NCI-H510A (cell line): Measurements from ENCODE around the gene MTOR.
A peak's percentile ranks its signal among the peaks of the same experiment; 100 is the strongest.
"Not testable (repeated sequence)": the region's sequence is repeated elsewhere in the genome, so short reads cannot be mapped to it uniquely, and the experiment has no call there.

ENCODE experiments used
- DNase-seq: peaks from one replicate; lab custom pipeline; 2025; lab: John Stamatoyannopoulos, UW

Gene MTOR

DNA sequence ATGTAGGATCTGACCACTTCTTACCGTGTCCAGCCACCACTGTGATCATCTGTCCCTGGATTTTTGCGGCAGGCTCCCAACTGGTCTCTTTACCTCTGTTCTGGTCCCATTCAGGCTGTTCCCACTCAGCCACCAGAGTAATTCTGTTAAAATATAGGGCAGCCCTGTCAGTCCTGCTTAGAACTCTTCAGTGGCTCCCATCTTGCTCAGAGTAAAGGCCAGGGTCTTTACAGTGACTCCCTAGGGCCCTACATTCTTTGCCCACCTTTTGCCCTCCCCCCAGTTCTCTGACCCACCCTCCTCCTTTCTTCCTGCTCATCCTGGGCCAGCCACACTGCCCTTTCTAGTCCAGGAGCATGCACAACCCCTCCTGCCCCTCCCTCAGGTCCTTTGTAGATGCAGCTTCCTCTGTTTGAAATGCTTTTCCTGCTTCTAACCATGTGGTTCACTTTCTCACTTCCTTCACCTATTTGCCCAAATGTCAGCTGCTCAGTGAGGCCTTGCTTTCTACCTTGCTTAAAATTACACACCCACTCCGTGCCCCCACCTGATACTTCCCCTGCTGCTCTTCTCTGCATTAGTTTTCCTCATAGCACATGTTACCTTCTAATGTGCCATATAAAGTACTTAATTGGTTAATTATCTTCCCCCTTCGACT is 18.5 kb upstream of the MTOR start:
- DNase-seq: no peak

DNA sequence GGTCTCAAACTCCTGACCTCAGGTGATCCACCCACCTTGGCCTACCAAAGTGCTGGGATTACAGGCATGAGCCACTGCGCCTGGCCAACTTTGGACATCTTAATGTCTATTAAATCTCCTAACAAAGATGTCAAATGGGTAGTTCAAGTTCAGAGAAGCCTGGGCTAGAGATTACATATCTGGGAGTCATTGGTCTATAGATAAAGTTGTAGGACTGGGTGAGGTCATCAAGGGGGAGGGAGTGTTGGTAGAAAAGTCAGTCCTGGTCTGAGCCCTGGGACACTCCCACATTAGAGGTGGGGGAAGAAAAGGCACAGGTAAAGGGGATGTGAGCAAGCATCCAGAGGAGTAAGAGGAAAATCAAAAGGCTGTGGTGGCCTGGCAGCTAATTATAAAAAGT is 17.3 kb upstream of the MTOR start:
- no peak for DNase-seq

GRCh38 chr1:11279152-11279551 is 16.8 kb upstream of the MTOR start:
- no peak for DNase-seq

GRCh38 chr1:11273595-11274234 is 11.4 kb upstream of the MTOR start:
- DNase-seq: peak; percentile 80

DNA sequence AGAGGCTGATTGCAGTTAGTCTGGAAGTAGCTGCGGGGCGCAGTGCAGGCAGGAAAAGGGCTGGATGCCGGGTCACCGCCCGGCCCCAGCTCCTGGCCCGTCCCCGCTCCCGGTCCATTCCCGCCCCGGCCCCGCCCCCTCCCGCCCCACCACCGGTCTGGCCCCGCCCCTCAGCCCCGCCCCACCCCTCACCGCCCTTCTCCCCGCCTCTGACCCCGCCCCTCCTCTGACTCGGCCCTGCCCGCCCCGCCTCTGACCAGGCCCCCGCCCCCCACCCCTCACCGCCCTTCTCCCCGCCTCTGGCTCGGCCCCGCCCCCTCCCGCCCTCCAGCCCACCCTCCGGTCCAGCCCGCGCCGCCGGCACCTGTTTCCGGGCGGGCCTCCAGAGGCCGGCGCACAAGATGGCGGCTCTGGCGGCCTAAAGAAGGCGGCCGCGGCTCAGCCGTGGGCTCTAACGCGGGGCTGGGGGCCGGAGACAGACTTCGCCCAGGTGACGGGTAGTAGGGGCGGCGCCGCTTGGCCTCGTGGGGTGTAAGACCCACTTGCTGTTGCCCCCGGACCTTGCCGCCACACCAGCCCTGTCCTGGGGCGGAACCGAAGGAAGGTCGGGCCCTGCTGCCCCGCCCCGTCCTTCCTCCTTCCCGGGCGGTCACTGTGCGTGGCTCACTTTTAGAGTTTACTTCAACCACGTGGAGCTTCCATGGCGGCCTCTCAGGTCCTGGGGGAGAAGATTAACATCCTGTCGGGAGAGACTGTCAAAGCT is 10.7 kb upstream of the MTOR start, which contains the start of gene UBIAD1:
Gene UBIAD1, plus strand, starts transcription at position 367 of the 763 bp plus-strand sequence. Its CDS starts 334 bp downstream, at position 701.
- DNase-seq: peak; percentile 99

- no peak for DNase-seq
These were observed 10.1 kb upstream of the MTOR start for GRCh38 chr1:11272544-11272831.

DNA sequence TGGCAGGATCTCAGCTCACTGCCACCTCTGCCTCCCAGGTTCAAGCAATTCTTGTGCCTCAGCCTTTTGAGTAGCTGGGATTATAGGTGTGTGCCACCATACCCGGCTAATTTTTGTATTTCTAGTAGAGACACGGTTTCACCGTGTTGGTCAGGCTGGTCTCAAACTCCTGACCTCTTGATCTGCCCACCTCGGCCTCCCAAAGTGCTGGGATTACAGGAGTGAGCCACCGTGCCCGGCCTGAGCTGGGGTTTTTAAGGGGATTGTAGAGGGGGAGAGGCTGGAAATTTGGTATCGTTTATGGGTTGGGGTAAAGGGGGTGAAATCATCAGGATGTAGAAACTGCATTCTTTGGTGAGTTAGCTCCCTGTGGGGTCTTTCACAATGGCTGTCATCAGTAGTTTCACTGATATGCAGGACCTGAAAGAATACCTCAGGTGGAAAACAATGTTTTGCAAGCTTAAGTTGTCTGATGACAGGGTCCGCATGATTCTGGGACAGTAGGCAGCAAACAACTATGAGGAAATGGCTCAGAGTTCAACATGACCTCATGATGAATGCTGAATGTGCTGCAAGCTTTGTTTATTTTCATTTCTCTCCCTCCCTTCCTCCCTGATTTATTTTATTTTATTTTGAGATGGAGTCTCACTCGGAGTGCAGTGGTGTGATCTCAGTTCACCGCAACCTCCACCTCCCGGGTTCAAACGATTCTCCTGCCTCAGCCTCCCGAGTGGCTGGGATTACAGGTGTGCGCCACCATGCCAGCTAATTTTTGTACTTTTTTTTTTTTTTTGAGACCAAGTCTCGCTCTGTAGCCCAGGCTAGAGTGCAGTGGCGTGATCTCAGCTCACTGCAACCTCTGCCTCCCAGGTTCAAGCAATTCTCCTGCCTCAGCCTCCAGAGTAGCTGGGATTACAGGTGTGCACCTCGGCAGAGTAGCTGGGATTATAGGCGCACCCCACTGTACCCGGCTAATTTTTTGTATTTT is 5.3 kb upstream of the MTOR start:
- not testable (repeated sequence) for DNase-seq

GRCh38 chr1:11266268-11267074 is 4.1 kb upstream of the MTOR start:
- DNase-seq: no peak

DNA sequence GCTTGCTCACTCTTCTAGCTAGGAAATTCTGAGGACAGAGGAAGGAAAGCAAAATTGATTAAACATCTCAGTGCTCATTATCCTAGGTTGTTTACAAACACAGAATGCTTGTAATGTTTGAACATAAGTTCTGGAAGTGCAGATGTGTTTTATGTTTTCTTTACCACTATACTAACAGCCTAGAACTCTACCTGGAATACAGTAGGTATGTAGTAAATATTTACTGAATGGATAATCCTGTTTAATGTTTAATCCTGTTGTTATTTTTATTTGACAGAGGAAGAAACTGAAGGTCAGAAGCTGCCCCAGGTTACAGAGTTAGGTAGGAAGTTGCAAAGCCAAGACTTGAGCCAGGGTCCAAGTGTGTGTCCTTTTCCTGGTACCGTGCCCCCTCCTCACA is 6.1 kb downstream of the MTOR start:
- no peak for DNase-seq

DNA sequence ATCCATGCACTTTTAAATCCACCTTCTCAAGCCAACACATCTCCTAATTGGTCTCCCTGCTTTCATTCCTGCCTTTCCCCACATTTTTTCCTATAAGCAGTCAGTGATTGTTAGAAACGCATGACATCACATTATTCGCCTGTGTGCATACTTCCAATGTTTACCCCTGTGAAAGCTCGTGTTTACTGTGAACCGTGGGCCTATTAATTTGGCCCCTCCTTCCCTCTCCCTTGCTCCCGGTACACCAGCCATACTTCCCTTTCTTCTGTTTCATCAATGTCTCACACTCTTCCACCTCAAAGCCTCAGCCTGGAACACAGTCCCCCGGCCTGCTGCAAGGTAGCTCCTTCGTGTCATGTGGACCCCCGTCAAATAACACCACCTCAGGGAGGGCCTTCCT is 9.1 kb downstream of the MTOR start:
- no peak for DNase-seq

DNA sequence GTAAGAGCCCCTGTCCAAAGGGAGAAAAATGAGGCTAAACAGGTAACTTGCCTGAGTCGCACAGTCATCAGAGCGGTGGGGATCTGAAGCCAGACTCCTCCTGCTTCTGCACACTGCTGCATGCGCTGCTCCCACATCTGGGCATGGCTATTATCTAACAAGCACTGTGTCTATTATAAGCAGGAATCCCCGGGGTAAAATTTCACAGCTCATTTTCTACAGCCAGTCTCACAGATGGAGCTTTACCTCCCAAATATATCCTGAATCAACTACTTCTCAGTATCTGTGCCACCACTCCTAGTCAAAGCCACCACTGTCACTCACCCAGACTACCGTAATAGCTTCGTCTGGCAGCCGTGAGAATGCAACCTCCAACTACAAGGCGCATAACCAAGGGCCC is 9.8 kb downstream of the MTOR start:
- DNase-seq: no peak

GRCh38 chr1:11248169-11248568 is 14.2 kb downstream of the MTOR start:
- DNase-seq: no peak

DNA sequence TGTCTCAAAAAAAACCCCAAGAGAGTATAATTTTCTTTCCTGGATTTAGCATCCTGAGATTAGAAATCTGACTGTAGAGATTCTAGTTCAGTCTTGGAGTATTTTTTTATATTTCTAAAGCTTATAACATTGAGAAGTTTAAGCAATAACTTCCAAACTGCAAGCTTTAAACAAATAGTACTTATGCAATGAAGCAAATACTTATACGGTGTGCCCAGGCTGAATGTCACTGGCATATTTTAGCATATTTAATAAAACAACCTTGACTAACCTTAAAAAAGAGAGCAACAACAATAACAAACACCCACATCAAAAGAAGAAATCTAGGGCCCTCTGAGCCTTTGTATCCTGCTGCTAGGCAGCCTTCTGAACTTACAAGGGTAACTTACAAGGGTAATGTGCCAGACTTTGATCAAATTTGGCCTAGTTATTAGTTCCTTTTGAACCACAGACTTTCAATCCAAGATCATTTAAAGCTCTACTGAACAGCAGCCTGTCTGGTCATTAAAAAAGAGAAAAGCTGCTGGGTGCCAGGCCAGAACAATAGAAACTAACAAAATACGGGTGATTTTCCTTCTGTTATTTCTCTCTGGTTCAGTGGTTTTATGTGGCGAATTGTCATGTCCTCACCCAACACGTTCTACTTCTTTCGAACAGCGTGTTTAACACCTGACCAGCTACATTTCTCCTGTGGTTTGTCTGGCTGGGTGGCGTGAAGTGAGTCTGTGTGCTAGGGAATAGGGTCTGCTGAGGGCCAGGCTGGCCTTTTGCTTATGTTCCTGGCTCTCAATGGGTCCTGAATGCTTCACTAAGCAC is 16.2 kb downstream of the MTOR start:
- no peak for DNase-seq

DNA sequence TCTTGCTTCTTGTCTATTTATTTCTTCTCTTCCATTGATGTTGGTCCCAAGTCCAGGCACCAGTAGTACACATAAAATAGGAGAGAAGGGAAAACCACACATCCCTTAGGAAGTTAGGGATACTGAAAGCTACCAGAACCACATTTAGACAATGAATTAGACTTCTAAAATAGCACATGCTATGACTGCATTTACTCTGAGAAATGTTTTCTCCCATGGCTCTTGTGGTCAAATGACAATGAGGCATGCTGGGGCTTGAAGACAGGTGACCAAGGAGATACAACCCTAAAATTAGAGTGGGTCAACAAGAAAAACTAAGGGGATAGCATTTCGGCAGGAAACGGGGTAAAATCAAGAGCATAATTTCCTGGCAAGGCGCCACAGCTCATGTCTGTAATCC is 17.1 kb downstream of the MTOR start:
- no peak for DNase-seq

DNA sequence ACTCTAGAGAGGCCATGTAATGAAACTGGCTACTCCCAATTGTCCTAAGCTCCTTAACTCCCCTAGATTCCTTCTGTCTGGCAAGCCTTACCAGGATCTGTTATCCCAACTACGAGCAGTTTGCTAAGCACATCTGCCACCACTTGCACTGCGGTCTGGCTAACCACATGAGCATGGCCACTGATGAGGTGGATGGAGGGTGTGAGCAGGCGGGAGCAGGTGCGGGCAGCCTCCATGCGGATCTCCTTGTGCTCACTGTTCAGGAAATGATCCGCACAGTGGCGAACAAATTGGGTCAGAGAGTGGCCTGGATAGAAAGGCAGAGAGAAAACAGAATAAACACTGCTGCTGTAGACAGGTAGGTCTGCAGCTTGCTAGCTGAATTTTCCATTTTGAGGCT is 24.0 kb downstream of the MTOR start:
- peak; percentile 18 for DNase-seq

DNA sequence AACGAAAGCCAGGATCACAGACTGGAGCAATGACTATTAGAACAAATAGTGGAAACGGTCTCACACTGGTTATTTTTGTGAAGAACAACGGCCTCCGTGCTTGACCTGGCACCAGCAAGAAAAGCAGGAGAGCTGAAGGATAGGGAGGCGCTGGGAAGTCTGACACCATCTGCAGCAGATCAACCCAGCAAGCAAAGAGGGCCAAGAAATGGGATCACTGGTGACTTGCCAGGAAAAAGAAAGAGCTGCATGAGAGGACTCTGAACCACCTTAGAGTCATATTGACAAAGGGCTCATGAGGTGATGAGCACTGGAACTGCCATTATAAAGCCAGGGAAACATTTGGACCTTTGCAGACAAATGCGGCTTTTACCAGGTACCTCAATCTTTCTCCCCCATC is 25.0 kb downstream of the MTOR start:
- DNase-seq: no peak

- DNase-seq: no peak
These were observed 29.1 kb downstream of the MTOR start for GRCh38 chr1:11233208-11233607.

DNA sequence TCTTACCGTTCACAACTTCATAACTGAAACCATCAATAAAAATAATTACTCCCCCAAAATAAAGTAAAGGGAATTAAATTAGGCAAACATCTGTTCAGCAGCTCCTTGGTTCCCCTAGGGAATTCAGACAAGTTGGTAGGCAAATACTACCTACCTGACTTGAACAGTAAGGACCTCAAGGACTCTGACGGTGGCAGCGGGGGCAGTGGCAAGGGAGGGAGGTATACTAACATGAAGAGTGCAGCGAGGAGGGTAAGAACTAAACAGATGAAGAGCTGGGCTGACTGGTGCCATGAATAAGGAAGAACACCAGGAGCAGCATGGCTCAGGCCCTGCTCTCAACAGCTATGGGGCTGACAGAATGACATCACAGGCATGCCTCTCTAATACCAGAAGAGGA is 33.1 kb downstream of the MTOR start:
- no peak for DNase-seq

- no peak for DNase-seq
These were observed 35.0 kb downstream of the MTOR start for GRCh38 chr1:11227106-11228077.
